ENCODE results near the gene GFOD2. TPM values are rescaled to one million over a fixed set of nuclear protein-coding genes. Genes with fewer than 3 reads are reported as not detected.

The GFOD2 gene
- total and polyA plus RNA-seq, 2 of the 13 experiments (the other 11 are each of a cell fraction or from before 2014, with no cell fraction given), result 11.1 to 17.2 TPM

DNA sequence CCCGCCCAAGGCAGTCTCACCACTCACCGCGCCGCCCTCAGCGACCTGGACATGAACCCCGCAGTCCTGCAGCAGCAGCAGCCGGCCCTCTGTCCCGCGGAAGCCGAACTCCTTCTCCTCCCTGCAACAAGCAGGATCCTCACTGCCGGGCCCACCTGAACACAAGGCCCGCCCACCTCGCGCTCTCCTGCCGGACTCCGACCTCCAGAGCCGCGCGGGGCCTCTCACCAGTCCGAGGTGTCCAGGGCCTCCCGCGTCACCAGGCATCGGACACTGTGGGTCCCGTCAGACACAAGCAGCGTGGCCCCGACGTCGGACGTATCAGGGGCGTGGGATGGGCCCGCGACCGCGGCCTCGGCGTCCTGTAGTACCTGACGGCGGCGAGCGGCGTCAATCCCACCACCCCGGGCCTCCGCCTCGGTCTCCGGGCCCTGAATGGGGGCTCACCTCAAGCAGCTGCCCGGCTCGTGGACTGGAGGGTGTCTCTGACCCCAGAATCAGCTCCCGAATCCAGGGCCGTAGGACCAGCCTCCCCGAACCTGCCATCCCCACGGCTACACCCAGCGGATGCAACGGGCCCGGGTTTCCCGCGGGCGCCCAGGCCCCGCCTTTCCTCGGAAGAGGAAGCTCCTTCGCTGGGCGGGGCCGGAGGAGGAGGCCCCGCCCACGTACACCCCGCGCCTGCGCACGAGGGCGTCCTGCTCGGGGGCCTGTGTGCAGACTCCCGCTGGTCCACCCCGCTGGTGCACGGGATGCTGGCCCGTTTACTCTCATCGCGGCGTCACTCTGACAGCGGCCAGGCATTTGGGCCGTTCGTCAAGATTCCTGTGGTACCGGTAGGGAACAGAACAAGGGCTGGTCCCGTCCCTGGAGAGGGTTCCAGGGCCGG is 59.2 kb downstream of the GFOD2 start, which contains the start of gene ACD (continued):
- TF ChIP-seq, protein P1, sequence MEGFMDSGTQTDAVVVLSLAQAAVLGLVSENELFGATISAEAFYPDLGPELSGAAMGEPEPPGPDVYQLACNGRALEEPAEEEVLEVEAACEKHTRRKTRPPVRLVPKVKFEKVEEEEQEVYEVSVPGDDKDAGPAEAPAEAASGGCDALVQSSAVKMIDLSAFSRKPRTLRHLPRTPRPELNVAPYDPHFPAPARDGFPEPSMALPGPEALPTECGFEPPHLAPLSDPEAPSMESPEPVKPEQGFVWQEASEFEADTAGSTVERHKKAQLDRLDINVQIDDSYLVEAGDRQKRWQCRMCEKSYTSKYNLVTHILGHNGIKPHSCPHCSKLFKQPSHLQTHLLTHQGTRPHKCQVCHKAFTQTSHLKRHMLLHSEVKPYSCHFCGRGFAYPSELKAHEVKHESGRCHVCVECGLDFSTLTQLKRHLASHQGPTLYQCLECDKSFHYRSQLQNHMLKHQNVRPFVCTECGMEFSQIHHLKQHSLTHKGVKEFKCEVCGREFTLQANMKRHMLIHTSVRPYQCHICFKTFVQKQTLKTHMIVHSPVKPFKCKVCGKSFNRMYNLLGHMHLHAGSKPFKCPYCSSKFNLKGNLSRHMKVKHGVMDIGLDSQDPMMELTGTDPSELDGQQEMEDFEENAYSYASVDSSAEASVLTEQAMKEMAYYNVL (CRISPR knock-in tag; IDR thresholded peaks at IDR 0.05; ENCODE audit: borderline replicate concordance), result 0 out of 2 replicates have a peak, but pooled peaks have one; percentile 45
- TF ChIP-seq FOXP1 (IDR thresholded peaks at IDR 0.05) (no peak), FOXP1 (CRISPR knock-in tag; IDR thresholded peaks at IDR 0.05) (no peak), ZNF12 (CRISPR knock-in tag; IDR thresholded peaks at IDR 0.05) (0 out of 2 replicates have a peak, but pooled peaks have one; percentile 6), ZNF10 (CRISPR knock-in tag; IDR thresholded peaks at IDR 0.05; ENCODE audit: borderline replicate concordance, low read depth) (no peak), CENPT (CRISPR knock-in tag; IDR thresholded peaks at IDR 0.05; ENCODE audit: low read depth) (peak; percentile 96), HNRNPLL (IDR thresholded peaks at IDR 0.05; ENCODE audit: low read depth, low read length, poor library complexity, severe bottlenecking) (peak; percentile 72), REPIN1 (CRISPR knock-in tag; IDR thresholded peaks at IDR 0.05; ENCODE audit: borderline replicate concordance, low read depth) (peak; percentile 67; the same call in 1 of the 2 replicates), ZNF652 (CRISPR knock-in tag; IDR thresholded peaks at IDR 0.05; ENCODE audit: borderline replicate concordance, low read depth) (no peak), ZNF562 (CRISPR knock-in tag; IDR thresholded peaks at IDR 0.05; ENCODE audit: borderline replicate concordance) (no peak), NFKBIZ (CRISPR knock-in tag; IDR thresholded peaks at IDR 0.05) (peak; percentile 48; the same call in 1 of the 2 replicates), ZNF619 (CRISPR knock-in tag; IDR thresholded peaks at IDR 0.05) (no peak; the same call in none of the 2 replicates), TGIF2 (CRISPR knock-in tag; IDR thresholded peaks at IDR 0.05) (no peak; the same call in 1 of the 2 replicates), ZSCAN9 (CRISPR knock-in tag; IDR thresholded peaks at IDR 0.05; ENCODE audit: borderline replicate concordance) (peak; percentile 31; the same call in 1 of the 2 replicates), ISL2 (CRISPR knock-in tag; IDR thresholded peaks at IDR 0.05) (peak; percentile 46; the same call in 1 of the 2 replicates)
- TF ChIP-seq, protein P2, sequence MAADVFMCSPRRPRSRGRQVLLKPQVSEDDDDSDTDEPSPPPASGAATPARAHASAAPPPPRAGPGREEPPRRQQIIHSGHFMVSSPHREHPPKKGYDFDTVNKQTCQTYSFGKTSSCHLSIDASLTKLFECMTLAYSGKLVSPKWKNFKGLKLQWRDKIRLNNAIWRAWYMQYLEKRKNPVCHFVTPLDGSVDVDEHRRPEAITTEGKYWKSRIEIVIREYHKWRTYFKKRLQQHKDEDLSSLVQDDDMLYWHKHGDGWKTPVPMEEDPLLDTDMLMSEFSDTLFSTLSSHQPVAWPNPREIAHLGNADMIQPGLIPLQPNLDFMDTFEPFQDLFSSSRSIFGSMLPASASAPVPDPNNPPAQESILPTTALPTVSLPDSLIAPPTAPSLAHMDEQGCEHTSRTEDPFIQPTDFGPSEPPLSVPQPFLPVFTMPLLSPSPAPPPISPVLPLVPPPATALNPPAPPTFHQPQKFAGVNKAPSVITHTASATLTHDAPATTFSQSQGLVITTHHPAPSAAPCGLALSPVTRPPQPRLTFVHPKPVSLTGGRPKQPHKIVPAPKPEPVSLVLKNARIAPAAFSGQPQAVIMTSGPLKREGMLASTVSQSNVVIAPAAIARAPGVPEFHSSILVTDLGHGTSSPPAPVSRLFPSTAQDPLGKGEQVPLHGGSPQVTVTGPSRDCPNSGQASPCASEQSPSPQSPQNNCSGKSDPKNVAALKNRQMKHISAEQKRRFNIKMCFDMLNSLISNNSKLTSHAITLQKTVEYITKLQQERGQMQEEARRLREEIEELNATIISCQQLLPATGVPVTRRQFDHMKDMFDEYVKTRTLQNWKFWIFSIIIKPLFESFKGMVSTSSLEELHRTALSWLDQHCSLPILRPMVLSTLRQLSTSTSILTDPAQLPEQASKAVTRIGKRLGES (CRISPR knock-in tag; IDR thresholded peaks at IDR 0.05; ENCODE audit: borderline replicate concordance), result peak; percentile 46; the same call in 1 of the 2 replicates
- TF ChIP-seq, protein P3, sequence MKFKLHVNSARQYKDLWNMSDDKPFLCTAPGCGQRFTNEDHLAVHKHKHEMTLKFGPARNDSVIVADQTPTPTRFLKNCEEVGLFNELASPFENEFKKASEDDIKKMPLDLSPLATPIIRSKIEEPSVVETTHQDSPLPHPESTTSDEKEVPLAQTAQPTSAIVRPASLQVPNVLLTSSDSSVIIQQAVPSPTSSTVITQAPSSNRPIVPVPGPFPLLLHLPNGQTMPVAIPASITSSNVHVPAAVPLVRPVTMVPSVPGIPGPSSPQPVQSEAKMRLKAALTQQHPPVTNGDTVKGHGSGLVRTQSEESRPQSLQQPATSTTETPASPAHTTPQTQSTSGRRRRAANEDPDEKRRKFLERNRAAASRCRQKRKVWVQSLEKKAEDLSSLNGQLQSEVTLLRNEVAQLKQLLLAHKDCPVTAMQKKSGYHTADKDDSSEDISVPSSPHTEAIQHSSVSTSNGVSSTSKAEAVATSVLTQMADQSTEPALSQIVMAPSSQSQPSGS (CRISPR knock-in tag; IDR thresholded peaks at IDR 0.05), result peak; percentile 26; the same call in 1 of the 2 replicates
- TF ChIP-seq, protein P4, sequence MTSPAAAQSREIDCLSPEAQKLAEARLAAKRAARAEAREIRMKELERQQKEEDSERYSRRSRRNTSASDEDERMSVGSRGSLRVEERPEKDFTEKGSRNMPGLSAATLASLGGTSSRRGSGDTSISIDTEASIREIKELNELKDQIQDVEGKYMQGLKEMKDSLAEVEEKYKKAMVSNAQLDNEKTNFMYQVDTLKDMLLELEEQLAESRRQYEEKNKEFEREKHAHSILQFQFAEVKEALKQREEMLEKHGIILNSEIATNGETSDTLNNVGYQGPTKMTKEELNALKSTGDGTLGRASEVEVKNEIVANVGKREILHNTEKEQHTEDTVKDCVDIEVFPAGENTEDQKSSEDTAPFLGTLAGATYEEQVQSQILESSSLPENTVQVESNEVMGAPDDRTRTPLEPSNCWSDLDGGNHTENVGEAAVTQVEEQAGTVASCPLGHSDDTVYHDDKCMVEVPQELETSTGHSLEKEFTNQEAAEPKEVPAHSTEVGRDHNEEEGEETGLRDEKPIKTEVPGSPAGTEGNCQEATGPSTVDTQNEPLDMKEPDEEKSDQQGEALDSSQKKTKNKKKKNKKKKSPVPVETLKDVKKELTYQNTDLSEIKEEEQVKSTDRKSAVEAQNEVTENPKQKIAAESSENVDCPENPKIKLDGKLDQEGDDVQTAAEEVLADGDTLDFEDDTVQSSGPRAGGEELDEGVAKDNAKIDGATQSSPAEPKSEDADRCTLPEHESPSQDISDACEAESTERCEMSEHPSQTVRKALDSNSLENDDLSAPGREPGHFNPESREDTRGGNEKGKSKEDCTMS (CRISPR knock-in tag; conservative IDR thresholded peaks at IDR 0.05), result 0 out of 2 replicates have a peak, but pooled peaks have one; percentile 14
